Mesendoderm (in vitro differentiated cells): ENCODE results near the gene ADGRG1.

Experiments used
- DNase-seq: peaks from one replicate; pipeline ENCODE4 v3.0.0; 2013
- H2AK5ac ChIP-seq: 2 replicates; pipeline ENCODE4 v1.6.1; 2013; ENCODE audit warnings: low read length, inconsistent platforms
- H2BK120ac ChIP-seq: 2 replicates; pipeline ENCODE4 v1.6.1; 2013; ENCODE audit warnings: low read depth, mild to moderate bottlenecking, low read length, moderate library complexity, mixed read lengths
- H2BK15ac ChIP-seq: replicated peaks from 2 replicates; pipeline ENCODE4 v1.6.1; 2013; ENCODE audit warnings: low read depth, mild to moderate bottlenecking, moderate library complexity
- H2BK5ac ChIP-seq: 2 replicates; pipeline ENCODE4 v1.6.1; 2013; ENCODE audit warnings: low read length, inconsistent platforms
- H3K18ac ChIP-seq: 2 replicates; pipeline ENCODE4 v1.6.1; 2013; ENCODE audit warnings: mild to moderate bottlenecking, low read length, mixed read lengths
- H3K23ac ChIP-seq: one replicate; pipeline ENCODE4 v1.6.1; 2013; ENCODE audit warnings: low read length
- H3K27ac ChIP-seq: 2 replicates; pipeline ENCODE4 v1.5.1; 2013; ENCODE audit warnings: low read depth, mild to moderate bottlenecking, inconsistent platforms, low read length, moderate library complexity
- H3K27me3 ChIP-seq: 2 replicates; pipeline ENCODE4 v1.6.1; 2013; ENCODE audit warnings: low read length, control low read depth, mild to moderate bottlenecking, inconsistent platforms; ENCODE audit not compliant: insufficient read depth, poor library complexity
- H3K36me3 ChIP-seq: 2 replicates; pipeline ENCODE4 v1.6.1; 2013; ENCODE audit warnings: low read length, inconsistent platforms; ENCODE audit not compliant: control insufficient read depth, insufficient read depth
- H3K4ac ChIP-seq: one replicate; pipeline ENCODE4 v1.6.1; 2013; ENCODE audit warnings: low read depth, mild to moderate bottlenecking, low read length, moderate library complexity
- H3K4me1 ChIP-seq: 2 replicates; pipeline ENCODE4 v1.6.1; 2013; ENCODE audit warnings: low read depth, low read length, inconsistent platforms; ENCODE audit not compliant: control insufficient read depth
- H3K4me2 ChIP-seq: 2 replicates; pipeline ENCODE4 v1.6.1; 2013; ENCODE audit warnings: low read length
- H3K4me3 ChIP-seq: 2 replicates; pipeline ENCODE4 v1.5.1; 2013; ENCODE audit warnings: mild to moderate bottlenecking, low read length
- H3K56ac ChIP-seq: one replicate; pipeline ENCODE4 v1.6.1; 2013; ENCODE audit warnings: low read length
- H3K79me1 ChIP-seq: 2 replicates; pipeline ENCODE4 v1.6.1; 2013; ENCODE audit warnings: low read length, inconsistent platforms
- H3K79me2 ChIP-seq: 2 replicates; pipeline ENCODE4 v1.6.1; 2013; ENCODE audit warnings: mild to moderate bottlenecking, low read length; ENCODE audit not compliant: control insufficient read depth, insufficient read depth
- H3K9ac ChIP-seq: 2 replicates; pipeline ENCODE4 v1.6.1; 2013; ENCODE audit warnings: low read length, inconsistent platforms
- H4K5ac ChIP-seq: one replicate; pipeline ENCODE4 v1.6.1; 2013; ENCODE audit warnings: low read length
- H4K8ac ChIP-seq: one replicate; pipeline ENCODE4 v1.6.1; 2013; ENCODE audit warnings: low read depth, mild to moderate bottlenecking, control low read depth, low read length, moderate library complexity
- WGBS: extraction: QIAGEN DNeasy Blood & Tissue Kit; methylation state at CpG from one replicate; pipeline ENCODE4 v1.1.7; 2013; ENCODE audit warnings: low lambda C conversion rate, missing lambda C conversion rate; ENCODE audit not compliant: insufficient coverage; ENCODE audit errors: extremely low coverage; 5-methylcytosine and 5-hydroxymethylcytosine counted together

ADGRG1 gene

GRCh38 chr16:57615813-57616212, 12.6 kb upstream of the ADGRG1 start:
- Histone ChIP-seq H3K79me1 (no peaks in the 10 kb centered on the region), H3K23ac (no peak overlapping the region)
- no CpG with 5 or more reads among the region's 10 CpGs for WGBS

GRCh38 chr16:57616241-57616640, 12.2 kb upstream of the ADGRG1 start:
- no peak overlapping the region for H4K8ac ChIP-seq
- no peaks in the 10 kb centered on the region for H3K79me2 ChIP-seq
- no peaks in the 10 kb centered on the region for H3K36me3 ChIP-seq
- H3K4ac ChIP-seq = no peak overlapping the region
- H3K79me1 ChIP-seq = no peaks in the 10 kb centered on the region
- H3K56ac ChIP-seq = no peak overlapping the region
- no peak for DNase-seq
- no peak overlapping the region for H3K18ac ChIP-seq
- no peak overlapping the region for H3K23ac ChIP-seq
- H2BK5ac ChIP-seq = no peak overlapping the region
- H2BK15ac ChIP-seq = no peak overlapping the region
- no peak overlapping the region for H4K5ac ChIP-seq
- no peak overlapping the region for H2AK5ac ChIP-seq
- no peak overlapping the region for H3K4me2 ChIP-seq
- H2BK120ac ChIP-seq = no peak overlapping the region
- H3K4me3 ChIP-seq = no peak overlapping the region
- no peaks in the 10 kb centered on the region for H3K4me1 ChIP-seq
- no peak overlapping the region for H3K27ac ChIP-seq
- no CpG with 5 or more reads among the region's 7 CpGs for WGBS
- H3K27me3 ChIP-seq = no peaks in the 10 kb centered on the region
- H3K9ac ChIP-seq = no peak overlapping the region

More at GRCh38 chr16:57615813-57616212, 12.6 kb upstream of the ADGRG1 start:
- Histone ChIP-seq H3K9ac (no peak overlapping the region), H2BK5ac (no peak overlapping the region), H2BK120ac (no peak overlapping the region), H3K27me3 (no peaks in the 10 kb centered on the region), H3K36me3 (no peaks in the 10 kb centered on the region), H4K8ac (no peak overlapping the region), H3K18ac (no peak overlapping the region), H3K4me2 (no peak overlapping the region), H3K56ac (no peak overlapping the region), H3K4ac (no peak overlapping the region), H4K5ac (no peak overlapping the region), H3K79me2 (no peaks in the 10 kb centered on the region), H3K4me3 (no peak overlapping the region), H3K27ac (no peak overlapping the region), H3K4me1 (no peaks in the 10 kb centered on the region), H2AK5ac (no peak overlapping the region), H2BK15ac (no peak overlapping the region)
- no peak for DNase-seq

- H3K9ac ChIP-seq = no peak overlapping the region
- no peak overlapping the region for H4K8ac ChIP-seq
- no peak overlapping the region for H3K27ac ChIP-seq
- H2BK15ac ChIP-seq = no peak overlapping the region
- no peaks in the 10 kb centered on the region for H3K79me1 ChIP-seq
- no peak overlapping the region for H2BK120ac ChIP-seq
- H2BK5ac ChIP-seq = no peak overlapping the region
- no peak overlapping the region for H3K4me2 ChIP-seq
- no peak overlapping the region for H3K18ac ChIP-seq
- no peak overlapping the region for H2AK5ac ChIP-seq
- H3K36me3 ChIP-seq = no peaks in the 10 kb centered on the region
- WGBS = no CpG with 5 or more reads among the region's 4 CpGs
- no peak overlapping the region for H3K56ac ChIP-seq
- H3K4me3 ChIP-seq = no peak overlapping the region
- no peaks in the 10 kb centered on the region for H3K79me2 ChIP-seq
- no peak overlapping the region for H3K4ac ChIP-seq
- no peaks in the 10 kb centered on the region for H3K27me3 ChIP-seq
- no peak overlapping the region for H4K5ac ChIP-seq
- no peaks in the 10 kb centered on the region for H3K4me1 ChIP-seq
- no peak overlapping the region for H3K23ac ChIP-seq
- no peak for DNase-seq
These were observed 11.6 kb upstream of the ADGRG1 start for GRCh38 chr16:57616876-57617275.

- Histone ChIP-seq H2AK5ac (no peak overlapping the region), H3K79me1 (no peaks in the 10 kb centered on the region), H3K4me3 (no peak overlapping the region), H3K4me2 (no peak overlapping the region), H3K36me3 (no peaks in the 10 kb centered on the region), H3K9ac (no peak overlapping the region), H2BK15ac (no peak overlapping the region), H4K5ac (no peak overlapping the region), H3K4me1 (no peaks in the 10 kb centered on the region), H3K79me2 (no peaks in the 10 kb centered on the region), H2BK120ac (no peak overlapping the region), H3K23ac (no peak overlapping the region), H2BK5ac (no peak overlapping the region), H3K18ac (no peak overlapping the region), H3K56ac (no peak overlapping the region), H4K8ac (no peak overlapping the region), H3K4ac (no peak overlapping the region), H3K27ac (no peak overlapping the region), H3K27me3 (no peaks in the 10 kb centered on the region)
- DNase-seq = no peak
- WGBS = no CpG with 5 or more reads among the region's 8 CpGs
These were observed 10.8 kb upstream of the ADGRG1 start for GRCh38 chr16:57617604-57618111.

GRCh38 chr16:57618296-57619132, 9.9 kb upstream of the ADGRG1 start:
- H3K27ac ChIP-seq = no peak overlapping the region
- no peaks in the 10 kb centered on the region for H3K36me3 ChIP-seq
- no peak overlapping the region for H2AK5ac ChIP-seq
- H3K18ac ChIP-seq = no peak overlapping the region
- H3K4ac ChIP-seq = no peak overlapping the region
- H3K27me3 ChIP-seq = no peaks in the 10 kb centered on the region
- no peaks in the 10 kb centered on the region for H3K79me1 ChIP-seq
- no peak overlapping the region for H4K5ac ChIP-seq
- no peak overlapping the region for H4K8ac ChIP-seq
- no peak overlapping the region for H3K56ac ChIP-seq
- no peak overlapping the region for H3K9ac ChIP-seq
- no CpG with 5 or more reads among the region's 19 CpGs for WGBS
- no peak overlapping the region for H2BK15ac ChIP-seq
- no peak overlapping the region for H2BK120ac ChIP-seq
- no peak overlapping the region for H3K4me3 ChIP-seq
- no peak for DNase-seq
- no peak overlapping the region for H3K4me2 ChIP-seq
- no peaks in the 10 kb centered on the region for H3K79me2 ChIP-seq
- no peaks in the 10 kb centered on the region for H3K4me1 ChIP-seq
- no peak overlapping the region for H2BK5ac ChIP-seq
- H3K23ac ChIP-seq = no peak overlapping the region
